NCI-H446 (cell line): ENCODE results near the gene TCEA2.

Source experiments
- DNase-seq, 2 experiments: peaks; one replicate each; lab custom pipeline; 2025; lab: John Stamatoyannopoulos, UW

Gene TCEA2

DNA sequence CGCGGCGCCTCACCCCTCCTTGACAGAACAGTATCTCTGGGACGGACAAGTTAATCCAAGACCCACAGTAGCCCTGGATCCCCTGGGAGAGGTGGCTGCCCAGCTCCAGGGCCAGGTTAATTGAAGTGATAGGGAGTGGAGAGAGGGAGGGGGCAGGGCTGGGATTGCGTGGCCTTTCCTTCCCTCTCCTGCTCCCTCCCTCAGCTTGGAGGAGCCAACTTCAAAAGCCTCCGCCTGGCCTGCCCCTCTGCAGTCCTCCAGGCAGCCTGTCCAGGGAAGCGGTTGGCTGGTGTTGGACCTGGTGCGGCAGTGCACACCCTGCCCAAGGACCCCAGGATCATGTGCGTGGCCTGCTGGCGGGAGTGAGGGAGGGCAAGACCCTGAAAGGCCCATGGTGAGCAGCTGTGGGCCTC is 27.1 kb upstream of the TCEA2 start, which contains the start of gene C20orf204:
TSS of gene C20orf204 (plus strand) at position 250 of the 413 bp plus-strand sequence. CDS start at position 392, 142 bp downstream.
- no peak for DNase-seq

- DNase-seq, result no peak
Observed at GRCh38 chr20:64036346-64037198, 26.4 kb upstream of the TCEA2 start.

DNA sequence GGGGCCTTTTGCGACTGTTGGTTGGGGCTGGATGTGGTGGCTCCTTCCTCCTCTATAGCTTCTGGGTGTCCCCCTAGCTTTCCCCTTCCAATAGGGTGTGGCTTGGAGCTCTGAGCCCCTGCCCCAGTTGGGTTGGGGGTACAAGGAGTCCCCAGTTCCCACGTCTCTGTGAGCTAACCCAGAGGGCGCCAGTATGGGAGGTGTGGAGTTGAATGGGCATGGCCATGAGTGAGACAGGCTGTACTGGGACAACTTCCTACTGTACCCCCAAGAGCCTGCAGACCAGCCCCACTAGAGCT is 25.9 kb upstream of the TCEA2 start:
- DNase-seq, result no peak

DNA sequence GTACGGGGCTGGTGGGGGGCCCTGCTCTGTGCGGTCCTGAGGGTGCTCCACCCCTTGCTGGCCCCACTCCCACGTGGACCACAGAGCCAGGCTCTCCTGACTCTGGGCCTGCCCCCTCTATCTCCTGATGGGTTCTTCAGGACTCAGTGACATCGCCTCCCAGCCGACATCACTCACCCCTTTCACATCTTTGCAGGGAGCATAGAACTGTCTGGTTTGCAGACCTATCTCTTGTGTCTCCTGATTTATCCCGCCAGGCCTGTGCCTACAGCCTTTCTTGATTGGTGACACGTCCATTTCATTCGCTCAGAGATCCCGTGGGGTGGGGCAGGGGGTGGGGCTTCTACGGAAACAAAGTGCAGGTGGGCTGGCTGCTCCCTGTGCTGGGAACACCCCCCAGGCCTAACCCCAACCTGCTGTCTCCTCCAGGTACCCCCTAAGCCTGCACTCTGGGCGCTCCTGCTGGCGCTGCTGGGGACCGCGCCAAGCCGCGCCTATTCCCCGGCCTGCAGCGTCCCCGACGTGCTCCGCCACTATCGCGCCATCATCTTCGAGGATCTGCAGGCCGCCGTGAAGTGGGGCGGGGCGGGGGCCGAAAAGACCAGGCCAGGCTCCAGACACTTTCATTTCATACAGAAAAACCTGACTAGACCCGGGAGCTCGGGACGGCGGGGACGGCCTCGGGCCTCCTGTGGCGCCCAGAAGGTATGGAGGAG is 25.3 kb upstream of the TCEA2 start:
- DNase-seq, result no peak

GRCh38 chr20:64038224-64038564 is 24.8 kb upstream of the TCEA2 start:
- DNase-seq, result no peak

DNA sequence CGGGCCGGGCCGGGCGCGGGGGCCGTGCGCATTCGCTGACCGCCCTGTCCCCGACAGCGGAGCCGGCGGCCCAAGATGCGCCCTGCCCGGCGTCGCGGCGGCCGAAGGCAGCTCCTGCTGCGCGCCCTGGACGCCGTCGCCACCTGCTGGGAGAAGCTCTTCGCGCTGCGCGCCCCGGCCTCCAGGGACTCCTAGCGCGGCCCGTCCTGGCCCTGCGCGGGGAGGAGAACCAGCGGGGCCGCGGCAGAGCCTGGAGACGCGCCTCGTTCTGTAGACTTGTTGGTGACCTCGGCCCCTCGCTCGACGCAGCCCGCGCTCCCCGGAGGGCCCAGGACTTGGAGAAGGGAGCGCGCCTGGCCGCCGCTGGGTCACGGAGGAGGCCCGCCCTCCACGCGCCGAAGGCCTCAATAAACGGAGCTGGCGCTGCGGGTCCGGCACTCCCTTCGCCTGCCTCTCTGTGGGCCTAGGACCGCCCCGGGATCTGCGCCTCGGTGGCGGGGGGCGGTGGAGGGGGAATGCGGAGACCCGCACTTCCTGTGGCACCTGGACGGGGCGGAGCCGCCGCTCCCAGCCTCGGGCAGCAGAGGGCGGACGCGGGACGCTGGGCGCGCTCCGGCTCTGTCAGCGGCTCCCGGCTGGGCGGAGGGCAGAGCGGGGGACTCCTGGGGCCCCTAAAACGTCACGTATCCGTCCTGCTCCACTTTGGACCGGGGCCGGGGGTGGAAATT is 24.3 kb upstream of the TCEA2 start:
- DNase-seq, result peak; percentile 54 to 81

GRCh38 chr20:64039293-64040160 is 23.5 kb upstream of the TCEA2 start:
- no peak for DNase-seq

DNA sequence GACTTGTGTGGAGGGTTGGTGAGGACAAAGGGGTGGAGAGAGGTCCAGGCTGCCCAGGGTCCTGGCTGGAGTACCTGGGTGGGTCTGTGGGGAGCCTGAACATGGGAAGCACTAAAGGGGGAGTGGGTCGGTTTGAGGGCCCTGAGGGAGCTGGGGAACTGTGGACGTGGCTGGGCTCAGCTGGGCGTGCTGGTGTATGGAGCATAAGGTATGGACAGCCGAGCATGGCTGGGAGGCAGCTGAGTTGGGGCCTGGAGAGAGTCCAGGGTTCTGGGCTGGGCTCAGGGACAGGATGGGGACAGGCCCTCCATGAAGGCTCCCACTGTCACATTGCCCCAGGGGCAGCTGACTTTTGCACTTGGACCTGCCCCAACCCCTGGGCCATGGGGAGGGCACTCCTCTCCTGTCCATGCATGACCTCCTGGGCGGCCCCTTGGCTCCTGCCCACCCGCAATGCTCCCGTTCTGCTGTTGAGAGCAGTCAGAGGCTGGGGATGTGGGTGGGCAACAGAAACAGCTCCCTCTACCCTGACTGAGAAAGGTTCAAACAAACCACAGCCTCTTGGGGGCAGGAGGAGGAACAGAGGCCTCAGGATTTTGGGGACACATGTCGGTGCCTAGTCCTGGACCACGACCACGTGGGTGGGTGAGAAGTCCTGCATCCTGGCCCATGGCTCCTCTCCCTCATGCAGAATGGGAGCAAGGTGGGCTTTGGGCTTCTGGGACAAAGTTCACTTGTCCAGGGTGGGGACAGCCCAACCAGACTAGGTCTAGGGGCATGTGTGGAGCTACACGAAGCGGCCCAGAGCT is 22.6 kb upstream of the TCEA2 start:
- DNase-seq, result no peak

DNA sequence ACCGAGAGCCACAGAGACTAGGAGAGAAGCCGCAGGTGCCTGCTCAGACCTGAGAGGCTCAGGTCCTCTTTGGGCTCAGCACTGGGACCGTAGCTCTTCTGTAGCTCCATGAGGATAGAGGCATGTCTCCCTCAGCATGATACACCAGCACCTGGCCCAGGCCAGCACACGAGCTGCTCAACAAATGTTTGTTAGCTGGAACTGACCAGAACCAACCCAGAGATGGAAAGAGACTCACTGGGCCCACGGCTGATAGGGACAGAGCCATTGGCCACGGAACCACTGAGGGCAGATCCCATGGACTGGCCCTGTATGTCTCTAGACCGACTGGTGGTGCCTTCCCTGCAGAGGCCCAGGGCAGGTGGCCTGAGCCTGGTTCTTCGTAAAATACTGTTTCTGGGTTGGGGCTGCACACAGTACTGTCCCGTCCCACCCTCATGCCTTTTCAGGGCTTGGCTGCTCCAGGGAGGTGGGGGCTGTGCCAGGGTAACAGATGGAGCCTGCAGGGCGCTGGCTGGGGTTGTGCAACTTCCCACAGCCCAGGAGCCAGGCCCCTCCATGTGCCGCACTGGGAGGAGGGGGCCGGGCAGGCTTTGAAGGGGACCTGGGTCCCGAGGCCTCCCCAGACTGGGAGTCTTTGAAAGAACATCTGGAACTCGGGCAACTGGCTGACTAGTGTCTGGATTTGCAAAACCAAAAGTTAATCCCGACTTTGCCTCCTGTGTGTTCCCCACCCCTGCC is 21.8 kb upstream of the TCEA2 start:
- DNase-seq, result peak; percentile 85 to 93

DNA sequence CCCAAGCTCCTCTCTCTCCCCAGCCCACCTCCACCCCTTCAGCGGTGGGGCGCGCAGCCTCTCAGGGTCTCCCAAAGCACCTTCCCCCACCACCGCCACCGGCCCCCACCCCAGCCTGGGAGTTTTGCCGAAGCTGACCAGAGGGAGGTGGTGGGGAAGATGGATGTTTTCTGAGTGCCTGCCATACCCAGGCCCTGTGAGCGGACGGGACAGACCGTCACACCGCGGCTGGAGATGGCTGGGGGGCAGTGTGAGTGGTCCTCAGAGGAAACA is 21.3 kb upstream of the TCEA2 start:
- DNase-seq, result no peak

- DNase-seq, result no peak
Observed at GRCh38 chr20:64042054-64042781, 20.8 kb upstream of the TCEA2 start.

- no peak for DNase-seq
Observed at GRCh38 chr20:64043768-64044167, 19.2 kb upstream of the TCEA2 start.

- DNase-seq, result peak; percentile 59 to 85
Observed at GRCh38 chr20:64044484-64045247, 18.3 kb upstream of the TCEA2 start.

DNA sequence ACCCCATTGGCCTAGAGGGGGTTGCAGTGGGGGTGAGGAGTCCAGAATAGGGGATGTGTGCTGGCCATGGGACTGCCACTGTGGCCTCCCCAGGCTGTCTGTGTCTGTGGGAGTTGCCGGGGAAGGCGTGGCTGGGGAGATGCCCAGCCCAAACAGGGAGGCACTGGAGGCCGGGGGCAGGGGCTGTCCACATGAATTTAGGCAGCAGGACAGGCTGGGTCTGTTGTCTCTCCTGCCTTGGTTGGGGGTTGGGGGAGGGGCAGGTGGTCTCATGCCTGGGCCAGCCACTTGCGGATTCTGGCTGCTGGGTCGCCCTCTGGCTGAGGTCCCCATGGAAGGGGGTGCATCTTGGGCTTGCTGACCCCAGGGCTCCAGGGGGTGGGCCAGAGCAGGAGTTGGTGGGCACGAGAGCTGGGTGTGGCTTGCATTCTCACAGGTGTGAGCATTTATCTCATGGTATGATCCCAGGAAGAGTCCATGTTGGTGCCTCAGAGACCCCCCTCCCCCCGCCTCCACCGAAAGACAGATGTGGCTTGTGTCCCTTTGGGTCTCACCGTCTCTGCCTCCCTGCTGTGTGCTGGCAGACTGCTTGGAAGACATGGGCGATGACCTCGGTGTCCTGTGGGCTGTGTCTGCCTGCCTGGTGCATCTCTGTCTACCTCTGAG is 17.5 kb upstream of the TCEA2 start:
- DNase-seq, result no peak

- DNase-seq, result no peak
Observed at GRCh38 chr20:64047046-64047389, 16.0 kb upstream of the TCEA2 start.

DNA sequence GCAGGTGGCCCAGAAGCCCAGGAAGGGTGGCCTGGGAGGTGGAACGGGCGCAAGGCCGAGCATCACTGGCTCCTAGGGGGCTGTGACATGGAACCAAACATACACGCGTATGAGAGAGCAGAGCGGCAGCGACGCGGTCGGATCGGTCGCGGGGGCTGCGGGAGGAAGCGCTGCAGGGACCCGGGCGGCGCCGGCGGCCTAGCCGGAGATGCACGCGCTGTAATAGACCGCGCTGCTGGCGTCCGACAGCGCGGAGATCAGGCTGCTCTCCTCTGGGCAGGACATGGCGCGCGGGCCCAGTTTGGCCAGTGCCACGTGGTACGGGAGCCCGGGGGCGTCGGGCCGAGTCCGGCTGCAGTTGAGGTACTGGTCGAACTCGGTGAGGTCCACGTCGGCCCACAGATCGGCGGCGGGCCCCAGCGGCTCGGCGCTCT is 15.0 kb upstream of the TCEA2 start:
- DNase-seq, result no peak

GRCh38 chr20:64048402-64049044 is 14.5 kb upstream of the TCEA2 start:
- DNase-seq, result no peak
